Astrocyte of the cerebellum (primary cell): ENCODE results near the gene PTPRB.

Experiments used
- DNase-seq: peaks from one replicate; pipeline ENCODE4 v3.0.0-alpha.2; 2011; ENCODE audit warnings: low read depth
- H3K4me3 ChIP-seq: 2 replicates; pipeline ENCODE4 v1.5.1; 2011; ENCODE audit warnings: mild to moderate bottlenecking, low read depth, low read length, moderate library complexity
- in situ Hi-C: cut with HindIII; loops from 2 replicates; pipeline ENCODE4 v1.10.0; 2017; ENCODE audit warnings: low sequenced_read_pairs
- TF ChIP-seq, protein P1 (sequence below): IDR thresholded peaks from 2 replicates; pipeline ENCODE4 v1.5.1; 2012; ENCODE audit warnings: low read length, low read depth, moderate library complexity, mild to moderate bottlenecking; ENCODE audit errors: missing control alignments

The PTPRB gene

GRCh38 chr12:70618371-70618770, 18.9 kb downstream of the PTPRB start:
- no peak for DNase-seq
- TF ChIP-seq, protein P1, sequence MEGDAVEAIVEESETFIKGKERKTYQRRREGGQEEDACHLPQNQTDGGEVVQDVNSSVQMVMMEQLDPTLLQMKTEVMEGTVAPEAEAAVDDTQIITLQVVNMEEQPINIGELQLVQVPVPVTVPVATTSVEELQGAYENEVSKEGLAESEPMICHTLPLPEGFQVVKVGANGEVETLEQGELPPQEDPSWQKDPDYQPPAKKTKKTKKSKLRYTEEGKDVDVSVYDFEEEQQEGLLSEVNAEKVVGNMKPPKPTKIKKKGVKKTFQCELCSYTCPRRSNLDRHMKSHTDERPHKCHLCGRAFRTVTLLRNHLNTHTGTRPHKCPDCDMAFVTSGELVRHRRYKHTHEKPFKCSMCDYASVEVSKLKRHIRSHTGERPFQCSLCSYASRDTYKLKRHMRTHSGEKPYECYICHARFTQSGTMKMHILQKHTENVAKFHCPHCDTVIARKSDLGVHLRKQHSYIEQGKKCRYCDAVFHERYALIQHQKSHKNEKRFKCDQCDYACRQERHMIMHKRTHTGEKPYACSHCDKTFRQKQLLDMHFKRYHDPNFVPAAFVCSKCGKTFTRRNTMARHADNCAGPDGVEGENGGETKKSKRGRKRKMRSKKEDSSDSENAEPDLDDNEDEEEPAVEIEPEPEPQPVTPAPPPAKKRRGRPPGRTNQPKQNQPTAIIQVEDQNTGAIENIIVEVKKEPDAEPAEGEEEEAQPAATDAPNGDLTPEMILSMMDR: no peak
- in situ Hi-C loops: no loop called here
- no peak overlapping the region for H3K4me3 ChIP-seq

GRCh38 chr12:70617450-70617849, 19.8 kb downstream of the PTPRB start:
- TF ChIP-seq, protein P1: no peak
- no peak for DNase-seq
- in situ Hi-C loops: no loop called here
- no peak overlapping the region for H3K4me3 ChIP-seq

DNA sequence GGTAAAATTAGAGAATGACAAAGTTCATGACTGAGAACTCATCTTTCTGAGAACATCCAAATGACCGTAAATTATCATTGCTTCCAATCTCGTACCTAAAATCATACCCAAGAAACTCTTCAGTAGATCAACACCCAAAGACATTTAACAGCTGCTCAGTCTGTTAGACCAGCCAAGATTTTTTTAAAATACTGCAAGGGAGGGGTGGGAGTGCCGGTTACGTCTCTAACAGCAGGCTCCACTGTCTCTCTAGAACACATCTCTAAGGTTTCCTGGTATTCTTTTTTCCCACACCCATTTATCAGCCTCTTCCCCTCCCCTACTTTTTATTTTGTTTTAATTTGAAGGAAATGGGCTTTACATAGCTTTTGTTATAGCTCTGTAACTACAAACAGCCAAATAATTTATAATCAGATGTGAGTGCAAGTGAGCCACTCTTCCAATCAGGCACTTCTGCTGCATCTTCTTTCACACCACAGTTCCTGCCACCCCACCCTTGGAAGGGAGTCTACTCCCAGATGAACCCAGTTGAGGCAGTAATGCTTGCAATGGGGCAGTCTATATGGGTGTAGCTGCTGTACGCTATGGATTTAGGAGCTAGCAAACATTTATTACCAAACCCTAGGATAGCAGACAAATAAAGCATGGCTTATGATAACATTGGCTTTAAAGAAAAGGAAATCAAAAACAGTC, 21.9 kb downstream of the PTPRB start:
- H3K4me3 ChIP-seq: no peak overlapping the region
- in situ Hi-C loops: no loop called here
- no peak for DNase-seq
- TF ChIP-seq, protein P1: no peak

DNA sequence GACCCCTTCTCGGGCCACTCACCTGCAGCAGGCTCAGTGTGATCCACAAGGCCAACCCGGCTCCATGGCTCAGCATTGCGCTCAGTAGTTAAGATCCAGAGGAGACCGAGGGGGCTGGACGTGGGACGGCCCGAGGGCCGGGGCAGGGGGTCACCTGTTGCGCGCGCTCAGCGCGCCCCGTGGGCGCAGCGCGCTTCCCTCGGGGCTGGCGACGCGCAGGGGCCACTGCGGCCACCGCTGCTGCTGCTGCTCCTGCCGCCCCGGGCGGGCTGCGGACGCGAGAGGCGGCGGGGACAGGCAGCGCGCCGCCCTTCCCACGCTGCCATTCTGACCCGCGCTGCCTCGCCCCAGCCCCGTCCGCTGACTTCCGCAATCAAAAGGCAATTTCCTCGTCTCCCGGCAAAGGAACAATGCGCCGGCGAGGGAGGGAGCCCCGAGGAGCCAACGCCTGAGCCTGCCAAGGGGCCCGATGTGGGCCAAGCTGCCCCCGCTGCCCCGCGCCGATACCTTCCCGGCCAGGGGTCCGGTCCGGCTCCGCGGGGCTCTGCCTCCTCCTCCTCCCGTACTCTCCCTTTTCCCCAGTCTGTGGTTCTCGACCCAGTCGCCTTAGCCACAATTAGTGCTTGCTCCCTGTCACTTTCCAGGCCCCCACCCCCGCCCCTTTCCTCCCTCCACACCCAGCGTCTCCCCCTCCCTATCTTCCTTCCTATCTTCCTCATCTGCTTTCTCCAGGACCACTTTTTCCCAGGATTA, 27.3 kb downstream of the PTPRB start:
- H3K4me3 ChIP-seq: peak overlapping the region; percentile 53
- in situ Hi-C loops: no loop called here
- TF ChIP-seq, protein P1: no peak
- no peak for DNase-seq

DNA sequence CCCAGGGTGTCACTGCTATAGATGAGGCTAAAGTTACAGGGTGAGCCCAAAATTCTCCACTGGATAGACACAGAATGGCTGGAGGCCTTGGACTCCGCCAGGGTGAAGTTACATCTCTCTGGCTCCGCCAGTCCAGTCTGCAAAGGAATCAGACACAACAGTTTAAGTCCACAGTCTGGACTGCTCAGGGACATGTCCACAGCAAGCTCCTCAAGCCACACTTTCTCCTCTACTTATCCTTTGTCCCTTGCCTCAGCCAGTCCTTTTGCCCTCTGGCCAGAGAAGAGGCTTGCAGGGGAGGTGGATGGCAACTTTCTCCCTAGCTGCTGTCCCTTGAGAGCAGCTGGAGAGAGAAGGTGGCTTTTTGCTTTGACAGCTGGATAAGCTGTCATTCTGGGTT, 28.0 kb downstream of the PTPRB start:
- peak overlapping the region; percentile 53 for H3K4me3 ChIP-seq
- in situ Hi-C loops: no loop called here
- DNase-seq: no peak
- TF ChIP-seq, protein P1: no peak

DNA sequence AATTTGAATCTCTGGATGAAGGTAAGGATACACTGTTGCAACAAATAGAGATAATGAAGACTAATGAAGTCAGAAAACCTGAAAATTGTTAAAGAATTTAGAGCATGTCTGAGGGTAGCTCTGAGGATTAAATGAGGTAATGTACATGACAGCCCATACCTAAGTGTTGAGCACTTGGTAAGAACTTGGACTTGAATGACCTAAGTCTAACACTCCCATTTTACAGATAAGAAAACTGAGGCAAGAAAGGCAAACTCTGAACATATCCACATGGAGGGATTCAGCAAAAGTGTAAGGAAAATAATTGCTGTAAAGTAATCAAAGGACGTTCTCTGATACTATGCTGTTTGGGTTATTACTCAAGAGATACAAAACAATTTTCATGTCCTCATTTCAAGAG, 29.0 kb downstream of the PTPRB start:
- no peak overlapping the region for H3K4me3 ChIP-seq
- DNase-seq: no peak
- TF ChIP-seq, protein P1: no peak
- in situ Hi-C loops: no loop called here
